Stomach (tissue), 4 donors: ENCODE results near the gene TJP2.

Source experiments
- CTCF ChIP-seq, 7 experiments: fragments of 450-650 bp in 4 of 7; fragments of 200-600 bp in 3 of 7; sonication (generic) in 3 of 7; IDR thresholded peaks; one replicate each; pipeline ENCODE4 v1.5.1; 2016 to 2019; ENCODE audit warnings: antibody characterized with exemption in 7 of 7, control low read depth in 2 of 7, mild to moderate bottlenecking in 1 of 7
- EP300 ChIP-seq: sonication (generic); formaldehyde crosslinking; IDR thresholded peaks from one replicate; pipeline ENCODE4 v1.6.1; 2017; ENCODE audit warnings: antibody characterized with exemption
- POLR2AphosphoS5 ChIP-seq, 3 donors: sonication (generic); formaldehyde crosslinking; IDR thresholded peaks; one replicate each; pipeline ENCODE4 v1.6.1; 2016; ENCODE audit warnings: antibody characterized with exemption in 3 of 3

GRCh38 chr9:69178583-69179011 is 4.5 kb downstream of the TJP2 start:
- no peak for TF ChIP-seq EP300
- no peak for TF ChIP-seq POLR2AphosphoS5 (IDR thresholded peaks at IDR 0.05)
- TF ChIP-seq CTCF (IDR thresholded peaks at IDR 0.05), result no peak
